HG03064 (cell line): ENCODE data around the gene BCAR3.
"Not testable (repeated sequence)": the region's sequence is repeated elsewhere in the genome, so short reads cannot be mapped to it uniquely, and the experiment has no call there.

ENCODE experiments used
- ATAC-seq: cut with Tn5 transposase; IDR thresholded peaks from one replicate; pipeline ENCODE4 v1.9.1; 2021; ENCODE audit warnings: low read depth; ENCODE audit not compliant: unreplicated experiment

The BCAR3 gene

GRCh38 chr1:93690341-93690740 is 8.7 kb upstream of the BCAR3 start:
- ATAC-seq, result no peak

DNA sequence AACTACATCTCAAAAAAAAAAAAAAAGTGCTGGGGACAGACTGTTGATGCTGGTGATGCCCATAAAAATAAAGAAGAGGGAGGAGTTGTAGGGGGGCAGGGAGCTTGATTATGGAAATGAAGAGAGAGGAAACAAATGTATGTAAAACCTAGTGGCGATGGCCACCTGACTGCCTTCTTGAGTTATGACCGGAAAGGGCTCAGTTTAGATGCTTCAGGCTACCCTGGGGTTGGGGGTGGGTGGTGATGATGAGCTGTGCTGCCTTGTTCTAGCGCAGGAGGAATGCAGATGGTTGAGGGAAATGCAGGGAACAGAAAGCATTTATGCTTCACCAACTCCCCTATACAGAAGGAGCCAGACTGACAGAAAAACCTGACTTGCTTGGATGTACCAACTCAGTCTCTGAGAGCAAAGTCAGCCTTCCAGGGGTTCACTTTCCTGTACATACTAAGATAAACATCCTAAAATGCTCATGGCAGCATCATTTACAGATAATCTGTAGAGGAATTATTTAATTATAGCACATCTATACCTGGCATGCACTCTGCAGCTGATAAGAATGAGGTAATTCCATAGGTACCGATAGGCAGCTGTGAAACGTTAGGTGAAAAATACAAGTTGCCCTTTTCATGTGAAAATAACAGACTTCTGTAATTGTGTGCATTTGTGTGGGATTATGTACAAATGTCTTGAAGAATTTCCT is 8.0 kb upstream of the BCAR3 start:
- ATAC-seq, result no peak

DNA sequence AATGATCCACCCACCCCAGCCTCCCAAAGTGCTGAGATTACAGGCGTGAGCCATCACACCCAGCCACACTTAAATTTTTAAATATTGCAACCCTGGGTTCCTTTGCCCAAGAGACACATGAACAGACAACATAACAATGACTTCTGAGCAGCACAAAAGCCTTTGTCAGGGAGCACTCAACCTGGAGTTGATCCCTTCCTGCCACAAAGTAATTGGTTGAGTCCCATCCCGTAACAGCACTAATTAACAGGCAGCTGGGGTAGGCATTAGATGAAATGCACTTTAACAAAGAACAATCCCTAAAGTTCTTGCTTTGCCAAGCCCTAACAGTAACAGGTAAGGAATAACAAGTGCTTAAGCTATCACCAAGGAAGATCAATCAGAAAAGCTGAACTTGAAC is 5.9 kb upstream of the BCAR3 start:
- ATAC-seq, result no peak

DNA sequence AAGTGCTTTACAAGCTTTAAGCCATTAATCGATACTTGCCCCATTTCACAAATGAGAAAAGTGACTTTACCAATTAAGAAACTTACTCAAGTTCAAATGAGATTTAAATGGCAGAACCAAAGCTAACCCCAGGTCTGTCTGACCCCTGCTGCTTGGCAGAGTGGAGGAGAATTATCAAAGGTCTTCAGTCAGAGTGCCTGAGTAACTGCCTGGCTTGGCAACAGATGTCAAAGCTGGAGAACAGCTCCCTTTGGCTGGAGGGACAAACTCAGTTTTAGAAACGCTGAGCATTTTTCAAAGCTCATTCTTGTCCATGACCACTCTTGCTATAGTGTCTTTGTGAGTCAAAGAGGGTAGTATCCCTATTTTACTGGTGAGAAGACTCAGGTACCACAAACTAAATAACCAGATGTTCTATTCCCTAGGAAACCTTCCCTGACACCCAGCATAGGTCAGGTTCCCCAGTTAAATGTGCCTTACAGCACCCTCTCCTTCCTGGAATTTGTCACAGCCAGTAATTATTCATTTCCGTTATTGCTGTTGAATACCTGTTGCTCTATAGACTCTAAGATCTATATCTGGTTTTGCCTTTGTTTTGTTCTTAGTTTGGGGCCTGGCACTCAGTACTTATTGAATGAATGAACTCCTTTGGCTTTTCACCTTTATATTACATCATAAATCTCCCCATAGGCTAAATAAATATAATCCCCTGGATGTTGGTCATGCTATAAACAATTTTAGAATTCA is 5.0 kb upstream of the BCAR3 start:
- no peak for ATAC-seq

GRCh38 chr1:93685918-93686317 is 4.3 kb upstream of the BCAR3 start:
- no peak for ATAC-seq

GRCh38 chr1:93683234-93683633 is 1.6 kb upstream of the BCAR3 start:
- no peak for ATAC-seq

DNA sequence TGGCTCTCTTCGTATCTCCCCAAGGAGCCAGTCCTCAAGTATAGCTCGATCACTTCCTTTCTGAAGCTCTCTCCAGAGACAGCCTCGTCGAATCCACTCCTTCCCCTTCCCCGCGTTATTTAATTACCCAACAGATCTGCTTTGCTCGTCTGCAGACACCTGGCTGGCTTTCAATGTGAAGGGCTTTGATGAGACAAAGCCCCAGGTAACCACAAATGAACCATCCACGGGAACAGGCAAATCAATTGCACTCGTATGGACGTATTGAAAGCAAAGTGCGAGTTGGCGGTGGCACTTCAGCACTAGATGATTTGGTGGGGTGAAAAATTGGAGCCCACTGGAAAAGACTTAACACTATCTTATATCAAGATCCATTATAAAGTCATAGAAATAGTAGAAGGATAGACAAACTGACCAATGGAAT is 364 bp upstream of the BCAR3 start:
- no peak for ATAC-seq

DNA sequence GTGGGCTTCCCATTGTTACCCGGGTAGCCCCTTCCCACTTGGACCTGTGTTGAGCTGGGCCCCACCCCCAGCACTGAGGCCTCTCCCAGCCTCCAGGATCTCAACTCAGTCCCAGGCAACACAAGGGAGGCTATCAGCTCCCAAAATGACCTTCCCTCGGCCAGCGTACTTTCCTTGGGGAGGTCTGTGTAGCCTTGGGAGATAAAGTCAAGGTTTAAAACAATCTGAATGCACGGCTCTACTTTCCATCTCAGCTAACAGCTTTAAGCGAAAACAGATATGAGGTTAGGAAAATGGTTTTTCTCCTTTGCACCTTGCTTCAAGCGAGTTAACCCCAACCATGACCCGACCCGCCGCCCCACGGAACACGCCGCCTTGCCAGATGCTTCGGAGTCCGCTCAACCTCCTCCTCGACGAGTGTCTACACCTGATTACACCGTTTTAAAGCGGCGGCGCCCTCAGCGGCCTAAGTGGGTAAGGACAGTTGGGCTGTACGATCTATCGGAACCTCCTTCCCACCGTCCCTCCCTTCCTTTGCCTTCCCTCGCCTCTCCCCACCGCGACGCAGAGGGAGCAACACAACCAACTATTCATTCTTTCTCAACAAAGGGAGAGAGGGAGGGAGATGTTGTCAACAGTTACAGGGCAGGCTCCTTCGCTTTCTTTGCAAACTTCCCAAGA is 1.1 kb downstream of the BCAR3 start:
- ATAC-seq, result no peak

DNA sequence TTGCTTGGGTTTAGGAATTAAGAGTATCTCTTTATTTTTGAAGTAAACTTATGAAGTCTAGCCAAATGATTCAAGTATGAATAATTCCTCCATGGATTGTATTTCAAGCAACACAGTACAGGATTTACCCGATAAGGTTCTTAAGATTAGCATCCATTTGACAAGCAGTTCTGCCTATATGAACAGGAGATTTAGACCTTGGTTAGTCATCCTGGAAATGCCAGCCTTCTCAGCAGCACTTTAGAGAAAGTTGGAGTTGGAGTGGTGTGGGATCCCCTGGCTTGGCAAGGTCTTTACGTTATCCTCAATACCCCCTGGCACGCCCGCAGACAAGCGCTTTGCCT is 1.6 kb downstream of the BCAR3 start:
- ATAC-seq, result no peak

- no peak for ATAC-seq
Measured at GRCh38 chr1:93679546-93679945, 2.1 kb downstream of the BCAR3 start.

DNA sequence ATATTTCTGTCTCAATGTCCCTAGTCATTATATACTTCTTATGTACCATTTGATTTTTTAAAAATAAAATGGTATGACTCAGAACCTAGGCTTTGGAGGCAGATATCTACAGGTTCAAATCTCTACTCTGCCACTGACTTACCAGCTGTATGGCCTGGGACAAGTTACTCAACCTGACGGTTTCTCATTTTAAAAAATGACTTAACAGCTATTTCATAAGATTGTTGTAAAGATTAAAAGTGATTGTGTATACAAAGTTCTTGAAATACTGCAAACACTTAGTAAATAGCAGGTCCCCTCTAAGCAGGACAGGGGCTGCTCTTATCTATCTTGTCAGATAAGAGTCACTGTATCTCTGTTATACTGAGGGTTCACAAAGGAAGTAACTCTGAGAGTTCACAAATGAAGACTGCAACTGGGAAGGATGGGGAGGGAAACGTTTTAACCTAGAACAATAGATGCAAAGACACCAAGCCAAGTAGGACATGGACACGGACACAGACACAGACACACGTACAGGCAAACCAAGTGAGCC is 2.6 kb downstream of the BCAR3 start:
- ATAC-seq, result no peak

DNA sequence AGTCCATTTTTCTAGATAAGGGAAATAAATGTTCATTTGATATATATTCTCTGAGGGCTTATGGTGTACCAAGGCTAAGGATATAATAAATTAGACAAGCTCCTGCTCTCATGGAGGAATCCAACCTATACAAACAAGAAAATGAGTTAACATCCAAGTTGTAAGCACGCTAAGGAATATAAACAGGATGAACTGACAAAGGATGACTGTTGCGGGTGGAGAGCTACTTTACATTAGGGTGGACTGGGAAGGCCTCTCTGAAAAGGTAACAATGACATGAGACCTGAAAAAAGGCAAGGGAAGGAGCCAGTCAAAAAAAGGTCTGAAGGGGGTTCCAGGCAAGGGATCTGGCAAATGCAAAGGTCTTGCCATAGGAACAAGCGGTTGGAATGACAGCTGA is 3.1 kb downstream of the BCAR3 start:
- no peak for ATAC-seq

GRCh38 chr1:93677729-93678128 is 3.9 kb downstream of the BCAR3 start:
- no peak for ATAC-seq

GRCh38 chr1:93676427-93676826 is 5.2 kb downstream of the BCAR3 start:
- ATAC-seq, result no peak

- no peak for ATAC-seq
Measured at GRCh38 chr1:93675931-93676330, 5.7 kb downstream of the BCAR3 start.

- no peak for ATAC-seq
Measured at GRCh38 chr1:93675271-93675670, 6.4 kb downstream of the BCAR3 start.

- ATAC-seq, result not testable (repeated sequence)
Measured at GRCh38 chr1:93674071-93674470, 7.6 kb downstream of the BCAR3 start.

GRCh38 chr1:93673163-93673829 is 8.3 kb downstream of the BCAR3 start:
- no peak for ATAC-seq

- no peak for ATAC-seq
Measured at GRCh38 chr1:93672477-93673162, 9.0 kb downstream of the BCAR3 start.

DNA sequence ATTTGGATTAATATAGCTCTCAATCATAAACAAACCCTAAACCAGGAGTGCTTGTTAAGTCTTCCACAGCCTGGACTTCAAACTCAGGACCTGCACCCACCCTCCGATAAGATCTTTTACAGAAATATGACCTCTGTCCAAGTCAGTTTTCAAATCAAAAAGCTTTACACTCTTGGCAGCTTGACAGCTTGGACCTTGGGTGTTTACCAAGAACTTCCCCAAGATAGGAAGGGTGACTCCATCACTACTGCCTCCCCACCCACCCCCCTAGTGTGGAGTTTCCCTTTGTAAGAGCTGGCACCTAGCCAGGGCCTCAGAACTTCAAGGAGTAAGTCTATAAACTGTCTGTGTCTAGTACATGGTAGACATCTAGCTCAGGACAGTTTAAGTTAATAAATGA is 9.6 kb downstream of the BCAR3 start:
- ATAC-seq, result no peak
